RWPE2 (cell line): ENCODE results near the gene CHMP5.

Source experiments
- ATAC-seq: fragments of 200-7000 bp; cut with Tn5 transposase; 3 replicates; pipeline ENCODE4 v1.9.1; 2021; ENCODE audit warnings: low read depth
- DNase-seq: peaks from one replicate; pipeline ENCODE4 v3.0.0-alpha.2; 2020; ENCODE audit warnings: low spot score
- H3K27ac ChIP-seq: fragments of 450-650 bp; 2 replicates; pipeline ENCODE4 v1.5.1; 2017; ENCODE audit warnings: mild to moderate bottlenecking; ENCODE audit not compliant: poor library complexity, severe bottlenecking
- H3K27me3 ChIP-seq: fragments of 250-450 bp; sonication (Bioruptor Pico); 2 replicates; pipeline ENCODE4 v1.5.1; 2021; ENCODE audit warnings: mild to moderate bottlenecking, moderate library complexity; ENCODE audit not compliant: insufficient read depth, poor library complexity, severe bottlenecking
- H3K36me3 ChIP-seq: fragments of 250-450 bp; sonication (Bioruptor Pico); 2 replicates; pipeline ENCODE4 v1.5.1; 2020; ENCODE audit warnings: low read depth, mild to moderate bottlenecking, moderate library complexity
- H3K4me1 ChIP-seq: fragments of 250-450 bp; sonication (Bioruptor Pico); 2 replicates; pipeline ENCODE4 v1.5.1; 2021; ENCODE audit warnings: mild to moderate bottlenecking, moderate library complexity; ENCODE audit not compliant: insufficient read depth, poor library complexity, severe bottlenecking
- H3K4me3 ChIP-seq: fragments of 250-450 bp; sonication (Bioruptor Pico); 2 replicates; pipeline ENCODE4 v1.5.1; 2021; ENCODE audit warnings: mild to moderate bottlenecking, moderate library complexity; ENCODE audit not compliant: severe bottlenecking
- H3K9me3 ChIP-seq: fragments of 250-450 bp; sonication (Bioruptor Pico); 2 replicates; pipeline ENCODE4 v1.5.1; 2021; ENCODE audit warnings: mild to moderate bottlenecking, moderate library complexity; ENCODE audit not compliant: severe bottlenecking
- TF ChIP-seq, protein P1 (sequence below): fragments of 450-650 bp; IDR thresholded peaks from one replicate; pipeline ENCODE4 v1.5.1; 2017; ENCODE audit warnings: mild to moderate bottlenecking, moderate library complexity; ENCODE audit not compliant: poor library complexity, severe bottlenecking

The CHMP5 gene

DNA sequence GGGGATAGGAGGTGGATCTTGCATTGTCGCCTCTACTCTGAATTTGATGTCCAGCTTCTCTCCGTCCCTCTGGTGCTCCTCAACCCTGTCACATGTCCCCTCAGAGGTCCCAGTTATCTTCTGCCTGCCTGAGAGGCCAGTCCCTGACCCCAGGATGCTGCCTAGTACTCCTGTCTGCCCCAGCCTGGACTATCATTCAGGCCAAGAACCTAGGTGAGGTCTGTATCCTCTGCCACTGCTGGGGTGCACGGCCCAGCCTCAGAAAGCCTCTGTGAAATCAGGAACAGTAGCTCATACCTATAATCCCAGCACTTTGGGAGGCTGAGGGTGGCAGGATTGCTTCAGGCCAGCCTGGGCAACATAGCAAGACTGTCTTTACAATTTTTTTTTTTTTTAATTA lies 16.2 kb upstream of the CHMP5 start:
- DNase-seq (no peak), ATAC-seq (no peak)
- peaks cover 15% of the 10 kb centered on the region for H3K36me3 ChIP-seq
- no peaks in the 10 kb centered on the region for H3K4me1 ChIP-seq
- no peak overlapping the region for H3K4me3 ChIP-seq
- TF ChIP-seq, protein P1, sequence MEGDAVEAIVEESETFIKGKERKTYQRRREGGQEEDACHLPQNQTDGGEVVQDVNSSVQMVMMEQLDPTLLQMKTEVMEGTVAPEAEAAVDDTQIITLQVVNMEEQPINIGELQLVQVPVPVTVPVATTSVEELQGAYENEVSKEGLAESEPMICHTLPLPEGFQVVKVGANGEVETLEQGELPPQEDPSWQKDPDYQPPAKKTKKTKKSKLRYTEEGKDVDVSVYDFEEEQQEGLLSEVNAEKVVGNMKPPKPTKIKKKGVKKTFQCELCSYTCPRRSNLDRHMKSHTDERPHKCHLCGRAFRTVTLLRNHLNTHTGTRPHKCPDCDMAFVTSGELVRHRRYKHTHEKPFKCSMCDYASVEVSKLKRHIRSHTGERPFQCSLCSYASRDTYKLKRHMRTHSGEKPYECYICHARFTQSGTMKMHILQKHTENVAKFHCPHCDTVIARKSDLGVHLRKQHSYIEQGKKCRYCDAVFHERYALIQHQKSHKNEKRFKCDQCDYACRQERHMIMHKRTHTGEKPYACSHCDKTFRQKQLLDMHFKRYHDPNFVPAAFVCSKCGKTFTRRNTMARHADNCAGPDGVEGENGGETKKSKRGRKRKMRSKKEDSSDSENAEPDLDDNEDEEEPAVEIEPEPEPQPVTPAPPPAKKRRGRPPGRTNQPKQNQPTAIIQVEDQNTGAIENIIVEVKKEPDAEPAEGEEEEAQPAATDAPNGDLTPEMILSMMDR: no peak
- no peaks in the 10 kb centered on the region for H3K27me3 ChIP-seq
- H3K9me3 ChIP-seq: no peaks in the 10 kb centered on the region
- no peak overlapping the region for H3K27ac ChIP-seq

DNA sequence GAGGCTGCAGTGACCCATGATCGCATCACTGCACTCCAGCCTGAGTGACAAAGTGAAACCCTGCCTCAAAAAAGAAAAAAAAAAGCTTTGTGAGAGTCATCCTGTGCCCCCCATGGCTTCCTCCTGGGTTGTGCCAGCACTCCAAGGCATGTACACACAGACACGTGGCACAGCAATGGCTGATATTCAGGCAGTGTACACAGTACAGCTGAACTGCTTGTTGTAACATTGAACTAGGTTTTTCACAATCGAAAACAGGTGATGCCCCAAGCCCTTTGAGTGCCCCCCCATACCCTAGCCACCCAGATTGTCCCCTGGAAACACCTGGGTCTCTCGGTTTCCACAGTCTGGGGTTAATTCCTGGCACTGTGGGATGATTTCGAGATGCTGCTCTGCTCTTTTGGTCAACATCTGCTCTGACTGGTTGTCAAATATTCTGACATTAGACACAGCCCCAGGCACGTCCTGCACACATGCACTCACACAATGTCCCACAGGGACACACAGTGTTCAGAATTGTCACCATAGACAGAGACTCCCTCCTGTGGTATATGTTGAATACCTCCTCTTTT lies 15.7 kb upstream of the CHMP5 start:
- TF ChIP-seq, protein P1: no peak
- peaks cover 20% of the 10 kb centered on the region for H3K36me3 ChIP-seq
- ATAC-seq: no peak

DNA sequence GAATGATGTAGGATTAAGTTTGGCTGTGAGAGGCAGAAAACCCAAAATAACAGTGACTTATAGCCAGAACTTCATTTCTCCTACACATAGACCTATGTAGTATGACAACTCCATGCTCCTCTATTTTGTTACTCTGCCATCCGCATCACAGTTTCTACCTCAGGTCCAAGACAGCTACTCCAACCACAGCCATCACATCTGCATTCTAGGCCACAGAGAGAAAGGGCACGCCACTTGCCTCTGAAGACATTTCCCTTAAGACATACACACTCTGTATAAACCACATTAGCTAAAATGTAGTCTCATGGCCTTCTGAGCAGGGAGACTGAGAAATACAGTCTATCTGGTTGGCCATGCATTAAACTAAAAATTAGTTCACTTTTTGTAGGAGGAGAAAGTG lies 14.9 kb upstream of the CHMP5 start:
- no peak for DNase-seq
- TF ChIP-seq, protein P1: no peak
- H3K4me1 ChIP-seq: no peaks in the 10 kb centered on the region

More for the DNA sequence above, 15.7 kb upstream of the CHMP5 start:
- Histone ChIP-seq H3K4me1 (no peaks in the 10 kb centered on the region), H3K27ac (no peak overlapping the region), H3K27me3 (no peaks in the 10 kb centered on the region), H3K9me3 (no peaks in the 10 kb centered on the region), H3K4me3 (no peak overlapping the region)
- no peak for DNase-seq

DNA sequence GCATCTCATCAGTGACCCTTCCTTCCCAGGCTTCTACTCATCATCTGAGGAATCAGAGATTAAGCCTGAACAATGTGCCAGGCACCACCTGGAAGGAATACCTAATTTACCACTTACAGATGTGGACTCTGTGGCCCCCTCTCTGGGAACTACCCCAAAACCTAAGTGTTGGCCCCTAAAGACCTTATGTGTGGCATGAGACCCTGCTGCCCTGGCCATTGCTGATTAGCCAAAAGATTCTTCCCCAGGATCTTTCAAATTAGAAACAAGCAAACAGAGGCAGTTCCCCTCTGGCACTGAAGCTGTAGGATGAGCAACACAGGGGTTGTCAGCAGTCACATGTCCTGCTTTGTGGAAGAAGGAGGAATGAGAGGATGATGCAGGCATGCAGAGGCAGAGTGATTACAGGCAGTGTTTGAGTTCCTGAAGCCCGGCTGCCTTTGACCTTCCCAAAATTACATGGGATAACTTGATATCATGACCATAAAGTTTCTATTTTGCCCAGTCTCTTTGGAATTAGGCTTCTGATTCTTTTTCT lies 14.3 kb upstream of the CHMP5 start:
- H3K4me1 ChIP-seq: no peaks in the 10 kb centered on the region
- H3K36me3 ChIP-seq: peaks cover 34% of the 10 kb centered on the region
- ATAC-seq (peak; percentile 67), DNase-seq (no peak)
- TF ChIP-seq, protein P1: no peak
- H3K27ac ChIP-seq: peak overlapping the region; percentile 0
- no peaks in the 10 kb centered on the region for H3K27me3 ChIP-seq
- H3K4me3 ChIP-seq: no peak overlapping the region
- H3K9me3 ChIP-seq: no peaks in the 10 kb centered on the region

More for the DNA sequence above, 14.9 kb upstream of the CHMP5 start:
- no peak overlapping the region for H3K4me3 ChIP-seq
- H3K27ac ChIP-seq: peak overlapping the region; percentile 0
- peaks cover 28% of the 10 kb centered on the region for H3K36me3 ChIP-seq
- no peaks in the 10 kb centered on the region for H3K27me3 ChIP-seq
- no peak for ATAC-seq
- H3K9me3 ChIP-seq: no peaks in the 10 kb centered on the region

DNA sequence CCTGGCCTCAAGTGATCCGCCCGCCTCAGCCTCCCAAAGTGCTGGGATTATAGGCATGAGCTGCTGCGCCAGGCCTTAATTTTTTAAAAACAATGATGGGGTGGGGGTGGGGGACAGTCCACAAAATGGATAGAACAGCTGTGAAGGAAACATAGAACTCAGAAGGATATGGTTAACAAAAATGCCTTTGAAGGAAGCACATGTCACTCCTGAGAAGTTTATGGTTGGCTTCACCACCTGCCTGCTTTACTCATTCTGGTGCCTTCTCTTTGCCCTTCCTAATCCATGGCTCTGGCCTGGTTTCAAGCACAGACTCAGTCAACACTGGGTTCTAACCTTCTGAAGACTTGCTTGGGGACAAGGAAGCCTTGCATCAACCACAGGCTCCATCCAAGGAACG lies 10.6 kb upstream of the CHMP5 start:
- H3K4me1 ChIP-seq: no peaks in the 10 kb centered on the region
- H3K27ac ChIP-seq: no peak overlapping the region
- no peak overlapping the region for H3K4me3 ChIP-seq
- TF ChIP-seq, protein P1: no peak
- peaks cover 69% of the 10 kb centered on the region for H3K36me3 ChIP-seq
- no peaks in the 10 kb centered on the region for H3K9me3 ChIP-seq
- no peaks in the 10 kb centered on the region for H3K27me3 ChIP-seq
- DNase-seq (no peak), ATAC-seq (no peak)
